Measurements from ENCODE around the gene ZC3H12C.

ZC3H12C gene

GRCh38 chr11:110096496-110096895 lies 3.3 kb downstream of the ZC3H12C start:
- in situ Hi-C loops (cut with HindIII; ENCODE audit: low sequenced_read_pairs): no loop called here

- in situ Hi-C loops (cut with HindIII; ENCODE audit: low sequenced_read_pairs): no loop called here
Observed at GRCh38 chr11:110097459-110098012, 4.3 kb downstream of the ZC3H12C start.

DNA sequence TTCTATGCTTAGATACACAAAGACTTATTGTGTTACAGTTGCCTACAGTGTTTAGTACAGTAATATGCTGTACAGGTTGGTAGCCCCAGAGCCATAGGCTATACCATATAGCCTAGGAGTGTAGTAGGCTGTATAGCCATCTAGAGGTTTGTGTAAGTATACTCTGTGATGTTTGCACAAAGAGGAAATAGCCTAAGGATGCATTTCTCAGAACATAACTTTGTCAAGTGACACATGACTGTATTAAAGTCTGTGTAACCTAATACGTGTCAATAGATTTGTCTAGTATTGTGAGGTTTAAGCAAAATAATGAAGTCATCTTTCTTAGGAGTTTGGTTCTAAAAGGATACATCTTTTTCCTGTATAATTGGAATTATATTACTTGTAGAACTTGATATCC lies 5.5 kb downstream of the ZC3H12C start:
- in situ Hi-C loops (cut with HindIII; ENCODE audit: low sequenced_read_pairs): no loop called here

GRCh38 chr11:110100476-110101240 lies 7.5 kb downstream of the ZC3H12C start:
- in situ Hi-C loops (cut with HindIII; ENCODE audit: low sequenced_read_pairs): no loop called here

GRCh38 chr11:110106713-110107274 lies 13.6 kb downstream of the ZC3H12C start:
- in situ Hi-C loops (cut with HindIII; ENCODE audit: low sequenced_read_pairs): no loop called here

DNA sequence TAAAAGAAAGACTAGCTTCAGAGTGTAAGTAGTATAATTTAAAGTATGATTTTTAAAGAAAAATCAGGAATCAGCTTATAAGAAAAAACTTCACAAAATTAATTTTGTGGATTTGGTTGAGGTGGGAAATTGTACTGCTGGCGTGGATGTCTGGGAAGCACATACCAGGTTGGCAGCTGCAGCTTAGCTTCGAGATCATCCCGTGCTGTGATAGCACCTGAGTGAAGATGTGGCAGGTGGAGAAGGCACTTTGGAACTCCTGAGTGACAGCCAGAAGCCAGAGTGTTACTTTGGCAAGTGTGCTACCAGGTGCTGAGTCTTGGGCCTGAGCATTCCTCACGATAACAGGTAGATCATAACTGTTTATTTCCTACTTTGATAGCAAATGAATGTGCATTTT lies 17.7 kb downstream of the ZC3H12C start:
- in situ Hi-C loops (cut with HindIII; ENCODE audit: low sequenced_read_pairs): no loop called here

DNA sequence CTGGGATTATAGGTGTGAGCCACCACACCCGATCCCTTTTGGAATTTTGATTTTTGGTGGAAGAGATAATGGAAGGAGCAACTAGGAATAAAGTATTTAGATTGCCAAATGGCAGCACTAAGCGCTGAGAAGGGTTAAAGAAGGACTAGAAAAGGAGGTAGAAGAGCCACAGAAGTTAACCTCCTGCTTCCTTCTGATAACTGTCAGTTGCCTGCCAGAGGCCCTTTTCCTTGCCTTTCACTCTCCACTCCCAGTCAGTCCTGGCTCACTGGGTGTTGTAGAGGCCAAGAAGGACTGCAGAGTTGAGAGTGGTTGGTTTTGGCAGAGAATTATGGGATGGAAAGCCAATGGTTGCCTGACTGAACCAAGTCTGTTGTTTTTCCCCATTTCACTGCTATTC lies 19.3 kb downstream of the ZC3H12C start:
- in situ Hi-C loops (cut with HindIII; ENCODE audit: low sequenced_read_pairs): no loop called here

- in situ Hi-C loops (cut with HindIII; ENCODE audit: low sequenced_read_pairs): no loop called here
Observed at GRCh38 chr11:110113505-110113904, 20.3 kb downstream of the ZC3H12C start.

GRCh38 chr11:110113973-110114372 lies 20.8 kb downstream of the ZC3H12C start:
- in situ Hi-C loops (cut with HindIII; ENCODE audit: low sequenced_read_pairs): no loop called here

GRCh38 chr11:110119317-110119716 lies 26.1 kb downstream of the ZC3H12C start:
- in situ Hi-C loops (cut with HindIII; ENCODE audit: low sequenced_read_pairs): no loop called here

DNA sequence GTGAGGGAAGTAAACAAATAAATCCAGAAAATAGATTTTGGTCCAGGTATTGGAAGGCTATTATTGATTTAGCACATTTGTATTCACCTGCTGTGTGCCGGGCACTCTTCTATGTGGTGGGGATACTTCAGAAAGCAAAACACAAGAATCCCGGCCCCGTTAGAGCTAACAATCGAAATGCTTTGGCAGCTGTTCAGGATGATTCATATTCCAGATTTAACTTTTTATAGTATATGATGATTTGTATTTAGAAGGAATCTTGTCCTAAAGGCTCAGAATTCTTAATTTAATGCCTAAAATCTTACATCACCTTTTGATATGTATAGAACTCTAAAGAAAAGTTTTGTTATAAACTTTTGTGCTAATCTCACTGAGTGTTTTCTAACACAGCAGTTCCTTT lies 28.0 kb downstream of the ZC3H12C start:
- in situ Hi-C loops (cut with HindIII; ENCODE audit: low sequenced_read_pairs): no loop called here

- in situ Hi-C loops (cut with HindIII; ENCODE audit: low sequenced_read_pairs): no loop called here
Observed at GRCh38 chr11:110123003-110123402, 29.8 kb downstream of the ZC3H12C start.

DNA sequence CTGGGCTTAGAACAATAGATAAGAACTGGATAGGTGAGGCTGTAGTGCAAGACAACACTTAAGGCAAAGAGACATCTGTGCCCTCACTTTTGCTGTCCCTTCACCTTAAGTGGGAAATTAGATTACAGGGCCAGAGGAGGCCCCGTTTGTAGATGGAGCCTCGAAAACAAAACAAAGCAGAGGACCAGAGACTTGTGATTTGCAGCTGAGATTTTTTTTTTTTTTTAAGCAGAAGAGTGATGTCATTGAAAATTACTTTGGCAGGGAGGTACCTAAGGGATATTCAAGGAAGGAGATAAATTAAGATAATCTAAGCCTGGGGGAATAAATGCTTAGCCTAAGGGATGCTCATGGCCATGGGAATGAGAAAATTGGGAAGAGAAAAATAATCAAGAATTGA lies 31.4 kb downstream of the ZC3H12C start:
- in situ Hi-C loops (cut with HindIII; ENCODE audit: low sequenced_read_pairs): no loop called here

DNA sequence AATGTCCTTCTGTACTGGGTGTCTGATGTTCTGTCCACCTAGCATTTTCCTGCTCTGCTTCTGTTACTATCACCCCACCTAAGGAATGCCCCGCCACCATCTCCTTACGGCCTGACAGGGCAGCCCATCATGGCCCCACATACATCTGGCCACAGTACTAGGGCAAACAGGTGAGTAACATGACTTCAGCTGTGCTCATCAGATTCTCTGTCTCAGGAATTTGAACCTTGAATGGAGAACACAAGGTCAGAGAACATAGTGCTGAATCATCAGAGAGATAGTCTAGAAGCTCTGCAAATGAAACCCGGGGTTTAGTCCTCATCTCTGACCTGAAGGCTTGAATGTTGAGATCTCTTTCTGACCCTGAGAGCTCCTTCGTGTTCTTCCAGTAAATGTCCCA lies 32.4 kb downstream of the ZC3H12C start:
- in situ Hi-C loops (cut with HindIII; ENCODE audit: low sequenced_read_pairs): no loop called here

DNA sequence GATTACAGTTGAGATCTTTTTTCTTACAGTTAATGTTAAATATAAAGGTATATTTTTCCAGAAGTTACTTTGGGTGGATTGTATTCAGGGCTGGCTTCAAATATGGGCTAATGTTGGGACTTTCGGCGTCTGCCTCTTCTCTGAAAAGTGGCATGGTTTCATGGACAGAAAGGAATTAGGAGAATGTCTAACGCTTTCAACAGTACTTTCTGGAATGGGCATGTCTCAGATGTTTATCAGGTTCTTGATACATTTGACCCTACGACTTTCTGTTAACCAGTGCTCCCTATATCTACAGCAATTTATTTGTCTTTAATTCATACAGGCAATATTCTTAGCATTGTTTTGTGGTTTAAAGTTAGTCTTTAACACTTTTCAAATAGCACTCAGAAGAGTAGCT lies 33.7 kb downstream of the ZC3H12C start:
- in situ Hi-C loops (cut with HindIII; ENCODE audit: low sequenced_read_pairs): no loop called here

DNA sequence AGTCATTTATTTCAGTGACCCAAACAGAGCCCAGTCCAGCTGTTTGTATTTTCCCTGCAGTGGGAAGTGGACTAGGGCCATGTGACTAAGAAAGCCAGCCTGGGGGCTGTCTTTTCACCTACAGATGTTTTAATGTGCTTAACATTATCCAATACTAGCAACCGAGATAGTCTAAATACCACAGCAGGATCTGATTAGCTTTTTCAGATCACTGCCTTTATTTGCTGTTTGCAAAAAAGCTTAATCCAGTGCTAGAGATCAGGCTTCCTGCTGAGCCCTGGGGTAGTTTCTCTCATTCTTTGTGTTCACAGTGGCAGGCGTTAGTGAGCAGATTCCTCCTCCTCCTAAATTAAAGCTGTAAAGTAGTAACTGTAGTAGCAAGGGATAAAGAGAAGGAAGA lies 35.0 kb downstream of the ZC3H12C start:
- in situ Hi-C loops (cut with HindIII; ENCODE audit: low sequenced_read_pairs): no loop called here

DNA sequence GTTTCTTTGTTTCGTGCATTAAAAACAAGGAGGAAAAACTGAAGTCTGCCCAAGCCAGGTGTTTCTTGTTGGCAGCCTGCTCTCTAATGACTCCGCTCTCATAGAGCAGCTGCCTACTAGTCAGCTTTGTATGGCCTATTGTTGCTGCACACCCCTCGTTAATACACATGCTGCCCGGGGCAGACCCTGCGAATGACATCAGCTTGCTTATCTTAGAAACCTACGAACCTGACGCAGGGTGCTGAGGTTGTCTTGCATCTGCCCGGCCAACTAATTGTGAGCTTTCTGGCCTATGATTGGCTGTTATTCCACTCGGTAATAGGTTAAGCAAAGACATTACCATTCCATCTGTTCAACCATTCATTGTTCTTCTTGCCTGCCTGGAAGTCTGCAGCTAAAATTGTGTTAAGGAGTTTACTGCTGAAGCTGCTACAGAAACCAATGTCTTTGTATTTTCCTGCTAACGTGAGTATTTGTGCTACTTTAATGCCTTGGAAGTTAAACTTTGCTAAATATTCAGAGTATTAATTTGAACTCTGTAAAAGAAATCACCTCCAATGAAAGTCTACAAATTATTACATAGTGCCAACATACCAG lies 37.5 kb downstream of the ZC3H12C start:
- in situ Hi-C loops (cut with HindIII; ENCODE audit: low sequenced_read_pairs): no loop called here

- in situ Hi-C loops (cut with HindIII; ENCODE audit: low sequenced_read_pairs): no loop called here
Observed at GRCh38 chr11:110131386-110132123, 38.4 kb downstream of the ZC3H12C start.

- in situ Hi-C loops (cut with HindIII; ENCODE audit: low sequenced_read_pairs): no loop called here
Observed at GRCh38 chr11:110133160-110133559, 40.0 kb downstream of the ZC3H12C start.

GRCh38 chr11:110134110-110134509 lies 40.9 kb downstream of the ZC3H12C start:
- in situ Hi-C loops (cut with HindIII; ENCODE audit: low sequenced_read_pairs): no loop called here

- in situ Hi-C loops (cut with HindIII; ENCODE audit: low sequenced_read_pairs): no loop called here
Observed at GRCh38 chr11:110141812-110142211, 48.6 kb downstream of the ZC3H12C start.

All from DLD1 (cell line).